Mucosa of gallbladder (tissue), 1 donor: ENCODE data around the gene MIOX. TPM values are rescaled to one million over a fixed set of nuclear protein-coding genes. Genes with fewer than 3 reads are reported as not detected.

ENCODE experiments used
- DNase-seq: peaks from one replicate; pipeline ENCODE4 v3.0.0-alpha.2; 2020; ENCODE audit warnings: low spot score
- total RNA-seq: library from RNA; stranded (reverse); gene quantifications from one replicate; pipeline ENCODE4 v1.2.1, GENCODE V29; 2021
- donor health status: DM: no; HTN: no; CAD: no.

The MIOX gene
- total RNA-seq, 1 donor from 2014 or later: 1.6 TPM

DNA sequence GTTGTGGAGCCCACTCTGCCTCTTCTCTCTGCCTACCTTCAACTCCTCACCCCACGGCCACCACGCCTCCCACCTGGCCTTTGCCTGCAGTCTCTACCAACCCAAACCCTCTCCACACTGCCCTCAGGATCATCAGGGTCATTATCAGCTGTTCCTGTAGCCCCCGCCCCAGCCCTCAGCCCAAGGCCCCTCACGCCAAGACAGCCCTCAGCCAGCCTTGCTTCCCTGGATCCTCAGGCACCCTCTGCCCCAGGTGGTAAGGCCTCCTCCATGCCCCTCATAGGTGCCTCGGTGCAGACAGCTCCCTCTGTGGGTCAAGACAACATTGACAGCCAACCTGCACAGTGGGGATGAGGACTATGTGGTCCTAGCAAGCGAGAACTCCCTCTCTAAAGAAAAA lies 13.6 kb upstream of the MIOX start:
- DNase-seq: no peak

DNA sequence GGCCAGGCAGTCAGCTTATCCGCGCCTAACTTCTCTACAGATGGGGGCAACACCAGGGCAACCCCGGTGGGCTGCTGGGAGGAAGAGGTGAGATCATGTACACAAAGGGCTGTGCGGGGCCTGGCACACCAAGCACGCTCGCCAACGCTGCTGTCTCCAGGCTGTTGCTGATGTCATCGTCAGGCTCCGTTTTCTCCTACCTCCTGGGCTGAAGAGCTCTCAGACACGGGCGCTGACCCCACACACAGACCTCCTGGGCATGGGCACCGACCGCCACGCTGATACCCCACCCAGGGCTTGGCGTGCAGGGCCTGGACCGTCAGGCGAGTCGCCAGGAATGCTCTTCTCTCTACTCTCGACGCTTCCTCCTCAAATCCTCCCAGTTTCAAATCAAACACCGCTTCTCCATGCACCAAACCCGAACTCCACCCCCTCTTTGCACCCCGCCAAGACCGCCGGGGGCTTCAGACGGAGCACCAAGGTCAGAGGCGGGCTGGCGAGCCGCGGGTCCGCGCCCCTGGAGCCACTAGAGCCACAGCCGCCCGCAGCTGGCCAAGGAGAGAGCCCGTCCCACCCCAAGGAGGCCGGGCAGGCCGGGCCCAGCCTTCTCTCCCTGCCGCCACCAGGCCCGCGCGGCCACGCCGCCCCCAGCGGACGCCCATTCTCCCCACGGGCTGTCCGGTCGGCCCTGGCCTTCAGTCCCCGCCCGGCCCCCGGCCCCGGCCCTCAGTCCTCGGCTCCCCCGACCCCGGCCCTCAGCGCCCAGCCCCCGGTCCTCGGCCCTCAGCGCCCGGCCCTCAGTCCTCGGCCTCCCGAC lies 12.6 kb upstream of the MIOX start:
- DNase-seq: no peak

GRCh38 chr22:50474710-50475651 lies 11.7 kb upstream of the MIOX start, which contains the start of gene SBF1:
TSS of gene SBF1 (minus strand) at chr22:50475035. CDS start at chr22:50474840, 195 bp downstream.
- peak; percentile 92 for DNase-seq

DNA sequence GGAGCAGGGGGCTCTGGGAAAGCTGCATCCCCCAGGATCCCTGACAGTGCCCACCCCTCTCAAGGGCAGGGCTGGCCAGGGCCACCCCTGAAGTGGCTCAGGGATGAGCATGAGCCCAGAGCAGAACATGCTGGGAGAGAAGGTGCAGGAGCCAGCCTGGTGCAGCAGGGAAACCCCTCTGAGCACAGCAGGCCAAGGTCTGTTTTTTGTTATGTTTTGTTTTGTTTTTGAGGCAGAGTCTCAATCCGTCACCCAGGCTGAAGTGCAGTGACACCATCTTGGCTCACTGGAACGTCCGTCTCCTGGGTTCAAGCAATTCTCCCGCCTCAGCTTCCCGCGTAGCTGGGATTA lies 11.0 kb upstream of the MIOX start:
- DNase-seq: no peak

- no peak for DNase-seq
Measured at GRCh38 chr22:50476868-50477267, 9.8 kb upstream of the MIOX start.

GRCh38 chr22:50477923-50478322 lies 8.7 kb upstream of the MIOX start:
- no peak for DNase-seq

- no peak for DNase-seq
Measured at GRCh38 chr22:50479721-50480120, 6.9 kb upstream of the MIOX start.

DNA sequence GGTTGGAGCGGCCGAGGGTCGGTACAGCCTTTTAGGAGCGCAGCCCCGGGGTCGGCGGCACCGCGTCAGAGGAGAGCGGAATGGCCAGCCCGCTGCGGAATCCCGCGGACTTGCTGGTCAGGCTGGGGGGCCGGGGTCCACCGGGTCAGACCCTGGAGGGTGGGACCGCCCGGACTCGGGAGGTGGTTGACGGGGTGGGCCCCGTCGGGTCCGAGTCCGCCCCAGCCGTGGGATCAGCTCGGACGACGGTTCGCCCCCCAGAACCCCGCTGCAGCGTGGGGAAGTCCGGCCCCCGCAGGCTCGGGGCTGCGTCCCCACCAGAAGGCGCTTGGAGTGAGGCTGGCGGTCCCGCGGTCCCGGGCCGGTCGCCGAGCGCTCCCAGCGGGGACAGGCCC lies 5.6 kb upstream of the MIOX start:
- DNase-seq: no peak

DNA sequence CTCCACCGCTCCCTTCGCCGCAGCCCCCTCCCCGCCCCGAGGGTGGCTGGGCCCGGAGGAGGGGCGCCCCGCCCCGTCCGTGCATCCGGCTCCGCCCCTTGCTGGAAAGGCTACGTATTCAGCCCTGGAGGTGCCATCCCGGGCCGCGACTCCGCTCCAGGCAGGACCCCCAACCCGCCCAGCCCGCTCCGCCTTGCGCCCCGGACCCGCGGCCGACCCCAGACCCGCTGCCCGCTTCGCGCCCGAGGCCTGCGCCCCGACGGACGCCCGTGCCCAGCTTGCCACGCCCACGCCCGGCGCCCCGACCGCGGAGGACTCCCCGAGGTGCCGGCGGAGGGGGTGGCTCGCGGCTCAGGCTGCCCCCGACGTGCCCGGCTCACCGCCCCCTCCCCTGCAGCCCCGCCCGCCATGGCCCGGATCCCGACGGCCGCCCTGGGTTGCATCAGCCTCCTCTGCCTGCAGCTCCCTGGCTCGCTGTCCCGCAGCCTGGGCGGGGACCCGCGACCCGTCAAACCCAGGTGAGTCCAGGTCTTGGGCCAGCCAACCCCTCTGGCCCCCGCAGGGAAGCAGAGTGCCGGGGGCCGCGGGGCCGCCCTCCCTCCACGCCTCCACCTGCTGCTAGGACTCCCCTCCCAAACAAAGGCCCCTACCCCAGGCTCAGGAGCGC lies 5.1 kb upstream of the MIOX start, which contains the start of gene ADM2:
Gene ADM2, plus strand, starts transcription at position 104 of the 667 bp plus-strand sequence. Its CDS starts 305 bp downstream, at position 409.
- DNase-seq: no peak

GRCh38 chr22:50482107-50483074 lies 4.3 kb upstream of the MIOX start:
- no peak for DNase-seq

DNA sequence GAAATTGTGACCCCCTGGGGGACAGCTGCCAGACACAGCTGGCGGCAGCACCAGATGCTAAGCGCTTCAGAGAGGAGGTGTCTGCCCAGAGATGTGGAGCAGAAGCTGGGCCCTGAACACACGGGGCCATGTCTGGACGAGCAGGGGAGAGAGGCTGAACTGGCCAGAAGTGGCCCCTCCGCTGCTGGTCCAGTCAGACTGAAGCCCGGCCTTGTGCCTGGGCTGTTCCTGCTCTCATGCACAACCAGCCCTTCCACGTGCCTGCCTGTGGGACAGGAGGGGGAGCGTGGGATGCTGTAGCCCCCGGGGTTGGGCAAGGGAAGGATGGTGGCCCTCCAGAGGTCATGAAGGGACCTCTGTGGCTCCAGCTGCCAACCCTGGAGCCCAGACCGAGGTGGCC lies 3.6 kb upstream of the MIOX start:
- no peak for DNase-seq

- DNase-seq: no peak
Measured at GRCh38 chr22:50483556-50483955, 3.1 kb upstream of the MIOX start.

- peak; percentile 59 for DNase-seq
Measured at GRCh38 chr22:50483977-50484853, 2.4 kb upstream of the MIOX start.

- DNase-seq: peak; percentile 56
Measured at GRCh38 chr22:50485221-50486131, 1.2 kb upstream of the MIOX start.

DNA sequence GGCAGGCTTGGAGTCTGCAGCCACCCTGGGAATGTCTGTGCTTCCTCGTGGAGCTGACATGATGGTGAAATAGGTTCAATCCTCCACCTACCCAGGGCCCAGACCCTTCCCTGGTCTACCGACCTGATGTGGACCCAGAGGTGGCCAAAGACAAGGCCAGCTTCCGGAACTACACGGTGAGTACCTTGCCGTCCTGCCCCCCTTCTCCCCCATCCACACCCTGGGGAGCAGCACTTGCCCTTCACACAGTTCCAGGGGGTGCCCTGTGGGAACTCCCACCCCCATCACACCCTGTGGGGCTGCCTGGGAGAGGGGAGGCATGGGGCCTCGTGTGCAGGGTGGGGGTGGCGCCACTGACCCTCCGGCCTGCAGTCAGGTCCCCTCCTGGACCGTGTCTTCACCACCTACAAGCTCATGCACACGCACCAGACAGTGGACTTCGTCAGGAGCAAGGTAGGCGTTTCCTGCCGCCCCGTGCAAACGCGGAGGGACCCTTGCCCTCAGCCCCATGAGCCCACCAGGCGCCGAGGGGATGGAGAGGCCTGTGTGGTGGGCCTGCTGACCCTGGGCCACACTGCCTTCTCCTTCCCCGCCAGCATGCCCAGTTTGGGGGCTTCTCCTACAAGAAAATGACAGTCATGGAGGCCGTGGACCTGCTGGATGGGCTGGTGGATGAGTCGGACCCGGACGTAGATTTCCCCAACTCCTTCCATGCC lies 789 bp downstream of the MIOX start:
- no peak for DNase-seq

DNA sequence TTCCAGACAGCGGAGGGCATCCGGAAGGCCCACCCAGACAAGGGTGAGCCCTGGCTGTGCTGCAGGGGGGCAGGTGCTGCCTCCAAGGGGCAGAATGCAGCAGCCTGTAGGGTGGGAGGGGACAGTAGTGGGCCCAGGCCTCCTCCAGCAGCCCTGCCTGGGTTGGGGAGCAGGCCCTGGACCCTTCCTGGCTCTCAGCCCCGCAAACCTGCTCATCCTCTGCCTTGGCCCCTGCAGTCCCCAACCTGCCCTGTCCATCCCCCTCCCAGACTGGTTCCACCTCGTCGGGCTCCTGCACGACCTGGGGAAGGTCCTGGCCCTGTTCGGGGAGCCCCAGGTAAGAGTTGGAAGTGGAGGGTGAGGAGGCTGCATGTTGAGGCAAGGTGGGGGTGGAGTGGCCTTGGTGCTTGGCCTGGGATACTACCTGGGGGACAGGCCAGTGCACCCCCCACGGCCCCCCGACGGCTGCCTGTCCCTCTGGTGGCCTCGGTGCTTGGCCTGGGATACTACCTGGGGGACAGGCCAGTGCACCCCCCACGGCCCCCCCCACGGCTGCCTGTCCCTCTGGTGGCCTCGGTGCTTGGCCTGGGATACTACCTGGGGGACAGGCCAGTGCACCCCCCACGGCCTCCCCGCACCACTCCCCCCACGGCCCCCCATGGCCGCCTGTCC lies 1.5 kb downstream of the MIOX start:
- DNase-seq: no peak

DNA sequence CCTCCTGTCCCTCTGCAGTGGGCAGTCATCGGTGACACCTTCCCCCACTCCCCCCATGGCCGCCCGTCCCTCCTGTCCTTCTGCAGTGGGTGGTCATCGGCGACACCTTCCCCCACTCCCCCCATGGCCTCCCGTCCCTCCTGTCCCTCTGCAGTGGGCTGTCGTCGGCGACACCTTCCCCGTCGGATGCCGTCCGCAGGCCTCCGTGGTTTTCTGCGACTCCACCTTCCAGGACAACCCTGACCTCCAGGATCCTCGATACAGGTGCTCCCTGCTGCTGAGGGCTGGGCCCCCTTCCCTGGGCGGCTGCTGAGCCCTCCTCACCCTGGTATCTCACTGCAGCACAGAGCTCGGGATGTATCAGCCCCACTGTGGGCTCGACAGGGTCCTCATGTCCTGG lies 2.2 kb downstream of the MIOX start:
- no peak for DNase-seq
